ENCODE results near the gene SLC22A2.

DNA sequence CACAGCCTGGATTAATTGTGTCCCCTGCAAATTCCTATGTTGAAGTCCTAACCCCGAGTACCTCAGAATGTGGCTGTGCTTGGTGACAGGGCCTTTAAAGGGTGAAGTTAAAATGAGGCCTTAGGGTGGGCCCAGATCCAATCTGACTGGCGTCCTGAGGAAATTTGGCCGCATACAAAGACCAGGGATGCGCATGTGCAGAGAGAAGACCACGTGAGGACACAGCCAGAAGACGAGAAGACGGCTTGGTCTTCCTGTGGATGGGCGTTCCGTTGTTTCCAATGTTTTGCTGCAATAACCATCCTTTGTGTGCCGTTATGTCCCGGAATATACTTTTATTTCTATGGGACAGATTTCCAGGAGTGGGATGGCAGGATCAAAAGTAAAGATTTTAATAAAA lies 40.9 kb upstream of the SLC22A2 start:
- TF ChIP-seq CTCF (IDR thresholded peaks at IDR 0.05; ENCODE audit: poor library complexity), result no peak
- no peak for TF ChIP-seq EZH2phosphoT487 (IDR thresholded peaks at IDR 0.05; ENCODE audit: low read depth, severe bottlenecking, unreplicated experiment)

All from hepatocyte (in vitro differentiated cells).